Liver (tissue), 3 donors: Measurements from ENCODE around the gene LGR4.

ENCODE experiments used
- CTCF ChIP-seq: fragments of 150-350 bp; IDR thresholded peaks from 2 replicates; pipeline ENCODE4 v1.5.1; 2017; ENCODE audit warnings: improper control_type of control experiment, low read depth, low read length; ENCODE audit not compliant: missing input control
- HNF4A ChIP-seq, 2 donors: conservative IDR thresholded peaks; 2 replicates each; pipeline ENCODE4 v1.6.1; 2016; ENCODE audit warnings: antibody characterized with exemption in 2 of 2, mild to moderate bottlenecking in 2 of 2
- JUND ChIP-seq, 2 donors: IDR thresholded peaks; 2 replicates each; pipeline ENCODE4 v1.6.1; 2016; ENCODE audit warnings: antibody characterized with exemption in 2 of 2
- donor health status: healthy.
- donor health status: healthy.

- TF ChIP-seq CTCF (no peak), HNF4A (conservative IDR thresholded peaks at IDR 0.05) (no peak), JUND (IDR thresholded peaks at IDR 0.05) (no peak)
Measured at GRCh38 chr11:27398400-27398770, 74.2 kb downstream of the LGR4 start.
